H1 (cell line): Measurements from ENCODE around the gene PC. TPM values are rescaled to one million over a fixed set of nuclear protein-coding genes. Genes with fewer than 3 reads are reported as not detected.

Experiments used
- CTCF ChIA-PET: fragments of 300-600 bp; sonication (Branson Sonifier 250); formaldehyde crosslinking; loops from one replicate; lab custom pipeline; 2021; ENCODE audit not compliant: partially characterized antibody; lab: Charles Lee
- POLR2A ChIA-PET: fragments of 300-600 bp; sonication (Branson Sonifier 250); formaldehyde crosslinking; loops from one replicate; lab custom pipeline; 2021; ENCODE audit warnings: inconsistent platforms; ENCODE audit not compliant: partially characterized antibody; lab: Charles Lee
- DNase-seq, 2 experiments: peaks; one replicate each; pipeline versions ENCODE4 v3.0.0 to v3.0.0-alpha.2; 2010 to 2022; ENCODE audit warnings: low spot score in 2 of 2, low read depth in 1 of 2, mixed read lengths in 1 of 2
- FAIRE-seq: peaks from 2 replicates; lab custom pipeline; 2011; peaks lifted over from hg19 to GRCh38; lab: Jason Lieb, UNC
- H2AFZ ChIP-seq: 2 replicates; pipeline ENCODE4 v1.8.1; 2012; ENCODE audit warnings: low read length, inconsistent platforms
- H2AK5ac ChIP-seq: 2 replicates; pipeline ENCODE4 v1.6.1; 2013; ENCODE audit warnings: low read depth, low read length
- H2BK120ac ChIP-seq: replicated peaks from 2 replicates; pipeline ENCODE3; 2013; ENCODE audit warnings: low read depth, low read length, inconsistent platforms
- H2BK12ac ChIP-seq: 2 replicates; pipeline ENCODE4 v1.6.1; 2013; ENCODE audit warnings: low read depth, low read length
- H2BK15ac ChIP-seq: 2 replicates; pipeline ENCODE4 v1.6.1; 2013; ENCODE audit warnings: low read length
- H2BK20ac ChIP-seq: 2 replicates; pipeline ENCODE4 v1.6.1; 2013; ENCODE audit warnings: low read length
- H2BK5ac ChIP-seq: 2 replicates; pipeline ENCODE4 v1.6.1; 2013; ENCODE audit warnings: low read depth, low read length
- H3K14ac ChIP-seq: 2 replicates; pipeline ENCODE4 v1.6.1; 2013; ENCODE audit warnings: inconsistent platforms; ENCODE audit not compliant: insufficient read length
- H3K18ac ChIP-seq: 2 replicates; pipeline ENCODE4 v1.6.1; 2013; ENCODE audit warnings: low read length; ENCODE audit errors: extremely low read depth
- H3K23ac ChIP-seq: 2 replicates; pipeline ENCODE4 v1.6.1; 2013; ENCODE audit warnings: inconsistent platforms; ENCODE audit not compliant: insufficient read length
- H3K23me2 ChIP-seq: 2 replicates; pipeline ENCODE4 v1.6.1; 2013; ENCODE audit warnings: low read depth, low read length
- H3K27ac ChIP-seq: 2 replicates; pipeline ENCODE4 v1.6.1; 2011; ENCODE audit warnings: low read depth, low read length, inconsistent platforms
- H3K27me3 ChIP-seq, 4 experiments: replicated peaks in 1 of 4; 1 replicate in 1 of 4; 2 replicates in 3 of 4; pipeline versions ENCODE4 v1.6.1 to v1.8.1; 2011 to 2013; ENCODE audit warnings: low read length in 3 of 4, mild to moderate bottlenecking in 3 of 4, inconsistent platforms in 2 of 4, mixed read lengths in 2 of 4, moderate library complexity in 1 of 4; ENCODE audit not compliant: control insufficient read depth in 3 of 4, insufficient read depth in 3 of 4; ENCODE audit errors: extremely low read depth in 1 of 4
- H3K36me3 ChIP-seq, 4 experiments: 2 replicates each; pipeline versions ENCODE4 v1.6.1 to v1.8.1; 2011 to 2013; ENCODE audit warnings: mild to moderate bottlenecking in 4 of 4, low read length in 3 of 4, moderate library complexity in 2 of 4, control low read depth in 1 of 4, inconsistent platforms in 1 of 4; ENCODE audit not compliant: insufficient read depth in 4 of 4, control insufficient read depth in 2 of 4
- H3K4ac ChIP-seq: replicated peaks from 2 replicates; pipeline ENCODE3; 2013; ENCODE audit warnings: low read length, low read depth, mixed read lengths, inconsistent platforms; ENCODE audit not compliant: insufficient read length
- H3K4me1 ChIP-seq, 4 experiments: replicated peaks in 1 of 4; 1 replicate in 1 of 4; 2 replicates in 3 of 4; pipeline versions ENCODE4 v1.6.1 to v1.8.1; 2011 to 2013; ENCODE audit warnings: low read length in 3 of 4, inconsistent platforms in 2 of 4, mixed read lengths in 1 of 4; ENCODE audit not compliant: insufficient read depth in 4 of 4, control insufficient read depth in 3 of 4
- H3K4me2 ChIP-seq, 2 experiments: 2 replicates each; pipeline versions ENCODE4 v1.6.1 to v1.8.1; 2011 to 2013; ENCODE audit warnings: low read depth in 2 of 2, low read length in 2 of 2, control low read depth in 1 of 2, inconsistent platforms in 1 of 2, mild to moderate bottlenecking in 1 of 2; ENCODE audit not compliant: insufficient read depth in 1 of 2
- H3K4me3 ChIP-seq, 4 experiments: fragments of 200-600, 300-600 bp in 1 of 4; sonication (generic), shearing (Covaris generic), sonication (Bioruptor Twin) in 1 of 4; 2 replicates each; pipeline versions ENCODE4 v1.5.1 to v1.8.1; 2011 to 2016; ENCODE audit warnings: low read length in 4 of 4, low read depth in 3 of 4, control low read depth in 2 of 4, inconsistent platforms in 2 of 4, mild to moderate bottlenecking in 2 of 4, mixed read lengths in 1 of 4, moderate library complexity in 1 of 4; ENCODE audit not compliant: insufficient read depth in 2 of 4; ENCODE audit errors: extremely low read depth in 1 of 4
- H3K56ac ChIP-seq: replicated peaks from 2 replicates; pipeline ENCODE3; 2013; ENCODE audit warnings: low read depth, mild to moderate bottlenecking, mixed read lengths, low read length, inconsistent platforms; ENCODE audit not compliant: insufficient read length
- H3K79me1 ChIP-seq: 2 replicates; pipeline ENCODE4 v1.6.1; 2013; ENCODE audit warnings: low read depth, low read length, control low read depth
- H3K79me2 ChIP-seq, 2 experiments: 2 replicates each; pipeline versions ENCODE4 v1.6.1 to v1.8.1; 2012 to 2013; ENCODE audit warnings: low read length in 2 of 2, mild to moderate bottlenecking in 2 of 2, inconsistent platforms in 1 of 2; ENCODE audit not compliant: insufficient read depth in 2 of 2, control insufficient read depth in 1 of 2
- H3K9ac ChIP-seq, 4 experiments: replicated peaks in 1 of 4; 1 replicate in 1 of 4; 2 replicates in 3 of 4; pipeline versions ENCODE4 v1.6.1 to v1.8.1; 2011 to 2013; ENCODE audit warnings: low read depth in 3 of 4, low read length in 3 of 4, control low read depth in 2 of 4, mild to moderate bottlenecking in 2 of 4, moderate library complexity in 2 of 4, inconsistent platforms in 1 of 4; ENCODE audit errors: extremely low read depth in 1 of 4
- H3K9me3 ChIP-seq, 2 experiments: 2 replicates each; pipeline versions ENCODE4 v1.6.1 to v1.8.1; 2012 to 2013; ENCODE audit warnings: mild to moderate bottlenecking in 2 of 2, moderate library complexity in 2 of 2, control low read depth in 1 of 2, inconsistent platforms in 1 of 2, low read depth in 1 of 2, low read length in 1 of 2, mixed read lengths in 1 of 2; ENCODE audit not compliant: insufficient read depth in 2 of 2
- H4K20me1 ChIP-seq, 2 experiments: replicated peaks in 1 of 2; 2 replicates each; pipeline versions ENCODE3 to v1.8.1; 2011 to 2013; ENCODE audit warnings: inconsistent platforms in 2 of 2, low read length in 2 of 2, mild to moderate bottlenecking in 1 of 2; ENCODE audit not compliant: insufficient read depth in 2 of 2, control insufficient read depth in 1 of 2
- H4K5ac ChIP-seq: 2 replicates; pipeline ENCODE4 v1.6.1; 2013; ENCODE audit warnings: low read length, low read depth, mixed read lengths, inconsistent platforms; ENCODE audit not compliant: insufficient read length
- H4K8ac ChIP-seq: 2 replicates; pipeline ENCODE4 v1.8.0; 2013; ENCODE audit warnings: mild to moderate bottlenecking, moderate library complexity, low read length, inconsistent platforms; ENCODE audit not compliant: insufficient read depth; ENCODE audit errors: extremely low read depth
- H4K91ac ChIP-seq: replicated peaks from 2 replicates; pipeline ENCODE3; 2013; ENCODE audit warnings: low read length, mixed read lengths, inconsistent platforms; ENCODE audit not compliant: insufficient read length
- CHD1 ChIP-seq: IDR thresholded peaks from 2 replicates; pipeline ENCODE4 v1.6.1; 2012; ENCODE audit warnings: low read depth, low read length, improper control_type of control experiment
- CHD2 ChIP-seq: IDR thresholded peaks from 2 replicates; pipeline ENCODE4 v1.6.1; 2012; ENCODE audit warnings: low read length, improper control_type of control experiment
- EP300 ChIP-seq, 2 experiments: IDR thresholded peaks; 1 replicate in 1 of 2; 2 replicates in 1 of 2; pipeline ENCODE4 v1.6.1; 2011 to 2012; ENCODE audit warnings: low read depth in 2 of 2, low read length in 2 of 2, mild to moderate bottlenecking in 2 of 2, borderline replicate concordance in 1 of 2, inconsistent platforms in 1 of 2, moderate library complexity in 1 of 2
- HDAC2 ChIP-seq, 2 experiments: fragments of 300-600 bp in 1 of 2; sonication (generic) in 1 of 2; IDR thresholded peaks; 2 replicates each; pipeline ENCODE4 v1.6.1; 2011 to 2012; ENCODE audit warnings: low read depth in 2 of 2, low read length in 2 of 2, mild to moderate bottlenecking in 2 of 2, moderate library complexity in 2 of 2, borderline replicate concordance in 1 of 2, inconsistent platforms in 1 of 2
- POLR2A ChIP-seq, 2 experiments: IDR thresholded peaks; 1 replicate in 1 of 2; 2 replicates in 1 of 2; pipeline ENCODE4 v1.6.1; 2011; ENCODE audit warnings: low read depth in 2 of 2, low read length in 2 of 2, mild to moderate bottlenecking in 2 of 2; ENCODE audit errors: control extremely low read depth in 1 of 2
- RXRA ChIP-seq: IDR thresholded peaks from 2 replicates; pipeline ENCODE4 v1.6.1; 2011; ENCODE audit warnings: low read depth, mild to moderate bottlenecking, low read length, moderate library complexity; ENCODE audit not compliant: insufficient read depth
- SIN3A ChIP-seq, 2 experiments: IDR thresholded peaks in 1 of 2; conservative IDR thresholded peaks in 1 of 2; 2 replicates each; pipeline ENCODE4 v1.6.1; 2011 to 2012; ENCODE audit warnings: low read length in 2 of 2, improper control_type of control experiment in 1 of 2, low read depth in 1 of 2, mild to moderate bottlenecking in 1 of 2
- YY1 ChIP-seq: IDR thresholded peaks from 2 replicates; pipeline ENCODE4 v1.6.1; 2011; ENCODE audit warnings: low read depth, mild to moderate bottlenecking, low read length
- WGBS, 2 experiments: shearing (Covaris generic) in 1 of 2; methylation state at CpG; one replicate each; pipeline versions ENCODE4 v1.1.6 to v1.1.7; 2013 to 2015; ENCODE audit warnings: low lambda C conversion rate in 2 of 2, mixed read lengths in 2 of 2, inconsistent platforms in 1 of 2, low coverage in 1 of 2, missing lambda C conversion rate in 1 of 2; ENCODE audit not compliant: insufficient replicate concordance in 2 of 2, insufficient coverage in 1 of 2, insufficient read length in 1 of 2; ENCODE audit errors: extremely low coverage in 1 of 2, missing lambda C conversion rate in 1 of 2; 5-methylcytosine and 5-hydroxymethylcytosine counted together
- polyA plus RNA-seq, 7 experiments: library from polyadenylated mRNA; depleted of rRNA in 3 of 7; stranded (reverse) in 5 of 7; unstranded in 2 of 7; fragments of >200 nt in 5 of 7; fragments of 200-250 nt in 2 of 7; gene quantifications; 1 replicate in 5 of 7; 2 replicates in 1 of 7; 4 replicates in 1 of 7; pipeline versions ENCODE4 v1.2.1 to v1.2.3, GENCODE V29; 2011 to 2013; ENCODE audit warnings: missing spikeins in 2 of 7, mixed read lengths in 2 of 7
- total RNA-seq: library from RNA; stranded (reverse); fragmentation: NEBNext Ultra II Directional; extraction: Animal tissue kit (Norgen Biotek cat#: 25700); gene quantifications from 2 replicates; pipeline ENCODE4 v1.2.1, GENCODE V29; 2021
- TF ChIP-seq, protein P1 (sequence below): IDR thresholded peaks from 2 replicates; pipeline ENCODE4 v1.6.1; 2012; ENCODE audit warnings: low read length, inconsistent platforms
- TF ChIP-seq, protein P2 (sequence below): IDR thresholded peaks from 2 replicates; pipeline ENCODE4 v1.6.1; 2011; ENCODE audit warnings: low read length, improper control_type of control experiment

Gene PC
- total and polyA plus RNA-seq, 2 of the 8 experiments (the other 6 are each of a cell fraction or from before 2014, with no cell fraction given) = 11.5 to 27.5 TPM

DNA sequence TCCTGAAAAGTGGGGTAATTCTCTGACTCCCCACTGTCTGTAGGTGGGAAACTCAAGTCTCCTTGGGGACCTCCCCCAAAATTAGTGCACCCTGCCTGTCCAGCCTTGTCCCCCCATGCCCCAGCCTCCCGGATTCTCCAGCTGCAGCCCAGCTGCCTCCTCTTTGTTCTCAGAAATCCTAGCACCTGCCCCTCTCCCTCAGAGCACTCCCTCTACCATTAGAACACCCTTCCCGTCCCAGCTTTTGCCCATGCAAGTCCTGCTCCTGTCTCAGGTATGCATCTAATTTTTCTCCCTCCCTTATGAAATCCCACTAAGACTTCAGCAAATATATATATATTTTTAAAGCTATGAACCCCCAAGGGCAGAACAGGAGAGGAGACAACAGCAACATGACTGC lies 64.0 kb downstream of the PC start:
- Histone ChIP-seq H3K9ac (no peak overlapping the region), H3K23ac (no peak overlapping the region), H2BK12ac (0 out of 2 replicates have a peak overlapping the region, but pooled peaks have one; percentile 50), H3K18ac (no peak overlapping the region), H3K4me1 (peaks cover 0 to 9% (median 4%) of the 10 kb centered on the region in 4 experiments; a peak in 5 of 7 replicates), H3K27ac (no peak overlapping the region), H3K4me3 (no peak overlapping the region), H2BK5ac (no peak overlapping the region), H3K79me2 (no peaks in the 10 kb centered on the region), H3K36me3 (no peaks in the 10 kb centered on the region), H3K23me2 (no peaks in the 10 kb centered on the region), H3K4ac (no peak overlapping the region), H3K4me2 (no peak overlapping the region), H3K79me1 (no peaks in the 10 kb centered on the region), H3K27me3 (no peaks in the 10 kb centered on the region), H2AFZ (no peak overlapping the region), H4K5ac (no peak overlapping the region), H4K20me1 (no peaks in the 10 kb centered on the region), H2AK5ac (no peak overlapping the region), H3K56ac (no peak overlapping the region), H2BK120ac (no peak overlapping the region), H3K9me3 (no peaks in the 10 kb centered on the region), H4K8ac (no peak overlapping the region), H2BK20ac (no peak overlapping the region), H2BK15ac (no peak overlapping the region), H4K91ac (no peak overlapping the region), H3K14ac (no peak overlapping the region)
- CTCF ChIA-PET = interaction anchor here (0.5 to 6.4 kb wide), 8 partner anchors 9 to 127 kb away, joined by 3 to 50 read pairs (median 6); no protein-coding TSS in a partner anchor
- 70% methylated on average over 2 of the region's 2 CpGs; no CpG with 5 or more reads in 1 of the 2 experiments for WGBS, 2 experiments
- DNase-seq (no peak), FAIRE-seq (no peak)
- POLR2A ChIA-PET = interaction anchor here (0.6 to 1.3 kb wide), 2 partner anchors 32 to 164 kb away, joined by 3 read pairs; no protein-coding TSS in a partner anchor
- TF ChIP-seq, protein P1, sequence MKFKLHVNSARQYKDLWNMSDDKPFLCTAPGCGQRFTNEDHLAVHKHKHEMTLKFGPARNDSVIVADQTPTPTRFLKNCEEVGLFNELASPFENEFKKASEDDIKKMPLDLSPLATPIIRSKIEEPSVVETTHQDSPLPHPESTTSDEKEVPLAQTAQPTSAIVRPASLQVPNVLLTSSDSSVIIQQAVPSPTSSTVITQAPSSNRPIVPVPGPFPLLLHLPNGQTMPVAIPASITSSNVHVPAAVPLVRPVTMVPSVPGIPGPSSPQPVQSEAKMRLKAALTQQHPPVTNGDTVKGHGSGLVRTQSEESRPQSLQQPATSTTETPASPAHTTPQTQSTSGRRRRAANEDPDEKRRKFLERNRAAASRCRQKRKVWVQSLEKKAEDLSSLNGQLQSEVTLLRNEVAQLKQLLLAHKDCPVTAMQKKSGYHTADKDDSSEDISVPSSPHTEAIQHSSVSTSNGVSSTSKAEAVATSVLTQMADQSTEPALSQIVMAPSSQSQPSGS = no peak
- TF ChIP-seq SIN3A (conservative IDR thresholded peaks at IDR 0.05 in 1 of 2, IDR thresholded peaks at IDR 0.05 in 1 of 2; ENCODE audit: low read depth in 1 of 2, low read length in 2 of 2) (no peak), EP300 (IDR thresholded peaks at IDR 0.05; ENCODE audit: borderline replicate concordance in 1 of 2, low read depth in 2 of 2, low read length in 2 of 2) (no peak), YY1 (no peak), CHD2 (no peak), CHD1 (no peak), RXRA (no peak), HDAC2 (IDR thresholded peaks at IDR 0.05; ENCODE audit: borderline replicate concordance in 1 of 2, low read depth in 2 of 2, low read length in 2 of 2) (no peak), POLR2A (IDR thresholded peaks at IDR 0.05; ENCODE audit: control extremely low read depth in 1 of 2, low read depth in 2 of 2, low read length in 2 of 2) (no peak)
- TF ChIP-seq, protein P2, sequence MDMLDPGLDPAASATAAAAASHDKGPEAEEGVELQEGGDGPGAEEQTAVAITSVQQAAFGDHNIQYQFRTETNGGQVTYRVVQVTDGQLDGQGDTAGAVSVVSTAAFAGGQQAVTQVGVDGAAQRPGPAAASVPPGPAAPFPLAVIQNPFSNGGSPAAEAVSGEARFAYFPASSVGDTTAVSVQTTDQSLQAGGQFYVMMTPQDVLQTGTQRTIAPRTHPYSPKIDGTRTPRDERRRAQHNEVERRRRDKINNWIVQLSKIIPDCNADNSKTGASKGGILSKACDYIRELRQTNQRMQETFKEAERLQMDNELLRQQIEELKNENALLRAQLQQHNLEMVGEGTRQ = no peak
